BE2C (cell line): Measurements from ENCODE around the gene PXMP4.

Source experiments
- DNase-seq: peaks from one replicate; pipeline ENCODE4 v3.0.0-alpha.2; 2020
- H3K27me3 ChIP-seq: fragments of 250-450 bp; sonication (Bioruptor Pico); 2 replicates; pipeline ENCODE4 v1.5.1; 2020; ENCODE audit warnings: mild to moderate bottlenecking
- H3K36me3 ChIP-seq: fragments of 250-450 bp; sonication (Bioruptor Pico); 2 replicates; pipeline ENCODE4 v1.5.1; 2020; ENCODE audit warnings: mild to moderate bottlenecking
- H3K4me1 ChIP-seq: fragments of 250-450 bp; sonication (Bioruptor Pico); 2 replicates; pipeline ENCODE4 v1.5.1; 2020
- H3K4me3 ChIP-seq: 2 replicates; pipeline ENCODE4 v1.5.1; 2011; ENCODE audit warnings: low read depth, low read length
- H3K9me3 ChIP-seq: fragments of 250-450 bp; sonication (Bioruptor Pico); 2 replicates; pipeline ENCODE4 v1.5.1; 2020
- CTCF ChIP-seq: IDR thresholded peaks from 2 replicates; pipeline ENCODE4 v1.5.1; 2012; ENCODE audit warnings: mild to moderate bottlenecking, low read depth, low read length

Gene PXMP4

GRCh38 chr20:33721391-33722140, 1.5 kb upstream of the PXMP4 start:
- H3K36me3 ChIP-seq = no peaks in the 10 kb centered on the region
- TF ChIP-seq CTCF = no peak
- no peaks in the 10 kb centered on the region for H3K9me3 ChIP-seq
- no peak for DNase-seq
- H3K4me1 ChIP-seq = no peaks in the 10 kb centered on the region
- H3K27me3 ChIP-seq = no peaks in the 10 kb centered on the region
- no peak overlapping the region for H3K4me3 ChIP-seq

DNA sequence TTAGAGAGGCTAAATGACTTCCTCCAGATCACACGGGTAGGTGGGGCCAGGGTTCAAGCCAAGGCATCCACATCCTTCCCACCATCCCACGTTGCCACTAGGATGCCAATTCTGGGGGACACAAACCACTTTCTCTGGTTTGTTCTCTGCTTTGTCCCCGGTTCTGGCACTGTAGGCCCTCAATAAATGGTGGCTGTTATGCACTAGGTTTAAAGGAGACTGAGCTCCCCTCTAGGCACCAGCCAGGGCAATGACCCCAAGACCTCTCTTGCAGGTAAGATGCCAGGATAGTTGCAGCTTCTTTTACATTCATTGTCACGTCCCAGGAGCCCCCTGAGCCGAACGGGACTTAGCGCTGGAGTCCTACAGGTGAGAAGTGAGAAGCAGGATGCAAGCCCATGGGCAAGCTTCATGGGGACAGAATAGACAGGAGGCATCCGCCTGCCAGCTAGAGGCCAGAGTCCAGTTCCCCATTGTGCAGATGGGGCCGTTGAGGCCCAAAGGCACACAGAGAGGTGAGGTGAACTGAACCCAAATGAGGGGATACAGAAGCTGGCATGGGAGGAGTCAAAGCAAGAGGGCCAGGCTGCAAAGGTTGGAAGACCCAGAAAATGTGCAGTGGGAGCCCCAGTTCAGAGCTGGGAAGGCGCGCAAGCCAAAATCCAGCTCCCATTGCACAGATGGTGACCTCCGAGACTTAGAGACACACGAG, 677 bp downstream of the PXMP4 start:
- Histone ChIP-seq H3K27me3 (no peaks in the 10 kb centered on the region), H3K4me3 (peak overlapping the region; percentile 85), H3K36me3 (no peaks in the 10 kb centered on the region), H3K4me1 (no peaks in the 10 kb centered on the region), H3K9me3 (no peaks in the 10 kb centered on the region)
- TF ChIP-seq CTCF = no peak
- DNase-seq = no peak

DNA sequence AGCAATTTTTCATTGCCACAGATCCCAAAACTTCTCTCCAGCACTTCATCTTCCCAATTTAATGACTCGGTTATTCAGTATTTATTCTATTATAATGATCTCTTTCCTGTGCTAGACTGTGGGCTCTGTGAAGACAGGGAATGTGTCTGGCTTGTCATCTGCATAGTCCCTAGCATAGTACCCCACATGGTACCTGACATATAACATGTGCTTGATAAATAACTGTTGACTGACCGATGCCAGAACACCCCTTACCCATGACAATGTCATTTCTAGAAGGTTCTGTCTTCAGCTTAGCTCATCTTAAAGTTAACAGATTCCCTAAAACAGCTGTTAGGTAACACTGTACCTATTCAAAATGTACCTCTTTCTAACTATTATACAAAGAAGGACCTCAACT, 3.6 kb downstream of the PXMP4 start:
- TF ChIP-seq CTCF = no peak
- H3K4me1 ChIP-seq = no peaks in the 10 kb centered on the region
- no peaks in the 10 kb centered on the region for H3K9me3 ChIP-seq
- H3K36me3 ChIP-seq = peaks cover 5% of the 10 kb centered on the region
- H3K27me3 ChIP-seq = no peaks in the 10 kb centered on the region
- no peak for DNase-seq
- no peak overlapping the region for H3K4me3 ChIP-seq

DNA sequence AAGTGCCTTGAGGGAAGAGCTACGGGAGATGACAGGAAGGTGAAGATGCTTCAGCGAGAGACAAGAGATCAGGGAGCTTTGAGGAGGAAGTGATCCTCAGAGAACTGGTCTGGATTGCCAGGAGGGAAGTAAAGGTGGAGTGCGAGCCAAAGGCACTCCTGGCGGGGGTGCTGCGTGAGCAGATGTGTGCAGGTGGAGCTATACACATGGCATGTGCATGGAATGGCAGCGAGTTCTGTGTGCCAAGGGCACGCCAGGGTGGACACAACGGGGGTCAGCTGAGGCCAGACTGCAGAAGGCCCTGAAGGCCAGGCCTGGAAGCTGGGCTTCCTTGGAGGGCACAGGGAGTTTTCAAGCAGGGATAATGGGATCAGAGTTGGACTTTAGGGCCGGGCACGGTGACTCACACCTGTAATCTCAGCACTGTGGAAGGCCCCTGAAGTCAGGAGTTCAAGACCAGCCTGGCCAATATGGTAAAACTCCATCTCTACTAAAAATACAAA, 6.2 kb downstream of the PXMP4 start:
- H3K36me3 ChIP-seq = peaks cover 5% of the 10 kb centered on the region
- TF ChIP-seq CTCF = no peak
- no peaks in the 10 kb centered on the region for H3K27me3 ChIP-seq
- H3K4me3 ChIP-seq = no peak overlapping the region
- H3K9me3 ChIP-seq = no peaks in the 10 kb centered on the region
- H3K4me1 ChIP-seq = no peaks in the 10 kb centered on the region
- DNase-seq = no peak

DNA sequence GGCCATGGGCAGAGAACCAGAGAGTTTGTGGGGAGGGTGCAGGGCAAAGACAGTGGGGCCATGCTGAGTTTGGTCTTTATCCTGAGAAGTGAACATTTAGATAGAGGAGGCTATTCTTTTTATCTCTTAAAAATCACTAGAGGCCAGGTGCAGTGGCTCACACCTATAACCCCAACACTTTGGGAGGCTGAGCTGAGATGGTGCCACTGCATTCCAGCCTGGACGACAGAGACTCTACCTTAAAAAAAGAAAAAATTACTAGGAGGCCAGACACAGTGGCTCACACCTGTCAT, 8.7 kb downstream of the PXMP4 start:
- TF ChIP-seq CTCF = no peak

More for the DNA sequence above, 8.7 kb downstream of the PXMP4 start:
- Histone ChIP-seq H3K4me3 (no peak overlapping the region), H3K27me3 (no peaks in the 10 kb centered on the region), H3K4me1 (no peaks in the 10 kb centered on the region), H3K9me3 (no peaks in the 10 kb centered on the region), H3K36me3 (peaks cover 5% of the 10 kb centered on the region)
- DNase-seq = no peak
